Bronchial epithelial cell (primary cell): ENCODE results near the gene SLC36A4. TPM values are rescaled to one million over a fixed set of nuclear protein-coding genes. Genes with fewer than 3 reads are reported as not detected.

Source experiments
- DNase-seq: peaks from one replicate; pipeline ENCODE4 v3.0.0-alpha.2; 2010; ENCODE audit warnings: low read depth
- FAIRE-seq: peaks from 2 replicates; lab custom pipeline; 2011; peaks lifted over from hg19 to GRCh38; lab: Jason Lieb, UNC
- H3K27me3 ChIP-seq: 2 replicates; pipeline ENCODE4 v1.5.1; 2011; ENCODE audit warnings: low read length; ENCODE audit not compliant: control insufficient read depth, insufficient read depth
- H3K36me3 ChIP-seq: 2 replicates; pipeline ENCODE4 v1.5.1; 2011; ENCODE audit warnings: low read length; ENCODE audit not compliant: control insufficient read depth, insufficient read depth
- H3K4me3 ChIP-seq: 2 replicates; pipeline ENCODE4 v1.5.1; 2011; ENCODE audit warnings: mild to moderate bottlenecking, low read depth, low read length, control low read depth
- total RNA-seq: library from RNA; depleted of rRNA; stranded (reverse); fragments of >200 nt; gene quantifications from 2 replicates; pipeline ENCODE4 v1.2.1, GENCODE V29; 2014
- TF ChIP-seq, protein P1 (sequence below): IDR thresholded peaks from 2 replicates; pipeline ENCODE4 v1.5.1; 2011; ENCODE audit warnings: mild to moderate bottlenecking, moderate library complexity, low read length, control low read depth, inconsistent platforms; ENCODE audit not compliant: insufficient read depth, severe bottlenecking

SLC36A4 gene
- total RNA-seq, 1 donor from 2014 or later: 4.2 TPM

DNA sequence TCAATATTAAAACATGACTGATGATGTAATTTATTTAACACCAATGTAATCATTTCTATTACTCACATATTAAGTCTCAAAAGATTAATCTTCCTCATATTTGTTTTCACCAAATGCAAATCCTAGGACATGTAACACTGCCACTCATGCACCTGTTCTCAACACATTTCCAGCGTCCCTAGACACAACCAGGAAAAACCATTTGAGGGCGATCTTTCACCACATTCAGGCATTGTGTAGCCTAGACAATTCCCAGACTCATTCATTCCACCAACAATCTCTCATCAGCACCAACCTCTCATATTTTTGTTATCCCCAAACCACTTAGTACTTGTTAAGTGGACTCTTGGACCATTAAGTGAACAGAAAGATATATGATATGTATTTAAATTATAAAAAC lies 66.1 kb downstream of the SLC36A4 start:
- no peak for DNase-seq
- TF ChIP-seq, protein P1, sequence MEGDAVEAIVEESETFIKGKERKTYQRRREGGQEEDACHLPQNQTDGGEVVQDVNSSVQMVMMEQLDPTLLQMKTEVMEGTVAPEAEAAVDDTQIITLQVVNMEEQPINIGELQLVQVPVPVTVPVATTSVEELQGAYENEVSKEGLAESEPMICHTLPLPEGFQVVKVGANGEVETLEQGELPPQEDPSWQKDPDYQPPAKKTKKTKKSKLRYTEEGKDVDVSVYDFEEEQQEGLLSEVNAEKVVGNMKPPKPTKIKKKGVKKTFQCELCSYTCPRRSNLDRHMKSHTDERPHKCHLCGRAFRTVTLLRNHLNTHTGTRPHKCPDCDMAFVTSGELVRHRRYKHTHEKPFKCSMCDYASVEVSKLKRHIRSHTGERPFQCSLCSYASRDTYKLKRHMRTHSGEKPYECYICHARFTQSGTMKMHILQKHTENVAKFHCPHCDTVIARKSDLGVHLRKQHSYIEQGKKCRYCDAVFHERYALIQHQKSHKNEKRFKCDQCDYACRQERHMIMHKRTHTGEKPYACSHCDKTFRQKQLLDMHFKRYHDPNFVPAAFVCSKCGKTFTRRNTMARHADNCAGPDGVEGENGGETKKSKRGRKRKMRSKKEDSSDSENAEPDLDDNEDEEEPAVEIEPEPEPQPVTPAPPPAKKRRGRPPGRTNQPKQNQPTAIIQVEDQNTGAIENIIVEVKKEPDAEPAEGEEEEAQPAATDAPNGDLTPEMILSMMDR: no peak
- H3K4me3 ChIP-seq: no peak overlapping the region
- no peaks in the 10 kb centered on the region for H3K36me3 ChIP-seq
- no peak for FAIRE-seq
- H3K27me3 ChIP-seq: no peaks in the 10 kb centered on the region

DNA sequence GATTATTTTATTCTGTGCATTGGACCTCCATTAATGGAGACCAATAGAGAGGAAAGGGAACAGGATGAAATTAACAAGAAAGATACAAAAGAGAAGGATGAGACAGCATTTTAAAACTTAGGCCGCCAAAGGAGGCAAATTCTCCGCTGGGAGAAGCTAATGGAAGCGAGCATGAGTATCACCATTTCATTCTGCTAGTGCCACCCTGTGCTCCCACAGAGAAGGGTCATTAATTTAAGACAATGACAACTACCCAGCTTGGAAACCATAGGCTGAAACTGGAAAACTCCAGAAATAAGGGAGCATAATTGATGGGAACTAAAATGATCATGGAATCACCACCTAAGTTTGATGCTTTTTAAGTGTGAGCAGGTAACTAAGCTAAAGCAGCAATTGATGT lies 69.2 kb downstream of the SLC36A4 start:
- Histone ChIP-seq H3K4me3 (no peak overlapping the region), H3K36me3 (no peaks in the 10 kb centered on the region), H3K27me3 (no peaks in the 10 kb centered on the region)
- no peak for DNase-seq
- TF ChIP-seq, protein P1: no peak
- no peak for FAIRE-seq

DNA sequence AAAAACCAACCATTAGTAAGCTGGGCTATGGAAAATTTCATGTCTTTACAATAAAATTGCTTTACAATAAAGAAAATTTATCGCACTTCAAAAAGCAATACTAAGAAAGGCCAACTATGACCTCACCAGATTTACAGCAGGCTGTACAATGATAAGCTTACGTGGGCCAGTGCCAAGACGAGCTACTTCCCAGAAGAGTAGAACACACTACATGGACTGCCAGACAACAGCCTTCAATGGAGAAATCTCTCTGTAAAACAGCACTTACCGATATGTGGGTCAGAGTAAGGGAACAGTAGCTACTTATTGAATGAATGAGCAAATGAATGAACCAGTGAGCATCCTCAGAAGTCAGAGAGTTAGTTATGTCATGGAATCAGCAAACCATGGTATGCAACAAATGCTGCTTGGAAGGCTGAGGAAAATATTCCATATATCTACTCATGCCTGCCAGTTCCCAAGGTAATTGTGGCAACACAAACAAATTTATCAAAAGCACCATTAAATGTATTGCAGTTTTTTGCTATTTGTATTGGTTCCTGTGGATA lies 74.4 kb downstream of the SLC36A4 start:
- H3K4me3 ChIP-seq: no peak overlapping the region
- FAIRE-seq (no peak), DNase-seq (no peak)
- TF ChIP-seq, protein P1: no peak
- no peaks in the 10 kb centered on the region for H3K27me3 ChIP-seq
- no peaks in the 10 kb centered on the region for H3K36me3 ChIP-seq

DNA sequence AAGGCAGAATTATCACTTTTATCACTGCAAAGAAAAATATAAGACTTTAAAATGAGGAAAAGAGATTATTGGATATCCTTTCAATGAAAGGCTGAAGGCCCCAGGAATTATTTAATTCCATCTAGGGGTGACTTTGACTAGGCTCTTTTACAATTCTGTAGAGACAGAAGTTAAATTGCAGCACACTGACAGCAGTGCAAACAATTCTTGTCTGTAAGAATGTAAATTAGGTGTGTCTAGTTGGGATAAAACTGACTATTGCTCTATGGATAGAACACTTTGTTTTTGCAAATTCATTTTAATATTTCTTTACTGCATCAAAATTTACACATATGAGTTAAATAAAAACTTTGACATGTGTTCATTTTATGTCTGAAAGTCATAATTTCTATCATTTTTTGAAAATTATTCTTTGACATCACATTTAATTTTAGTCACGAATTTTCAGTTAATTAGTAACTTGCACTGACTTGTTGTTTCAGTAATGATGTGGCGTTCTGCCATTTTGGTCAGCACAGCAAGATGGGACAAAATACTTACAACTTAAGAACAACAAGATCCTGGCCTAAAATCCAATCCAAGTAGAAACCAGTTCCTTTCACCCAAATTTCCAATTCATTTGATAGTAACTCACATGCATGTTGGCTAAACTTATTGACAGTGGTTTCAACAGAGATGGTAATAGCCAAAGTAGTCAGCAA lies 75.1 kb downstream of the SLC36A4 start:
- Histone ChIP-seq H3K27me3 (no peaks in the 10 kb centered on the region), H3K4me3 (no peak overlapping the region), H3K36me3 (no peaks in the 10 kb centered on the region)
- FAIRE-seq: no peak
- TF ChIP-seq, protein P1: no peak
- no peak for DNase-seq

DNA sequence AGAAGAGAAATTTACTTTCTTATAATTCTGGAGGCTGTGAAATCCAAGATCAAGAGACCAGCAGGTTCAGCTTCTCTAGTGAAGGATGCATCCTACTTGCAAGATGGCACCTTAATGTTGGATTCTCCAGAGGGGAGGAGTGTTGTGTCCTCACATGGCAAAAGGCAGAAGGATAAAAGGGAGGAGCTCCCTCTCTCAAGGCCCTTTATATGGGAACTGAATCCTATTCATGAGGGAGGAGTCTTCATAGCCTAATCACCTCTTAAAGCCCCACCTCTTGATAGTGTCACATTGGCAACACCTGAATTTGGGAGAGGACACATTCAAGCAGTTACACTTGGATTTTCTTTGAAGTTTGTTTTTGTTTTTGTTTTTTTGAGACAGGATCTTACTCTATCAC lies 79.5 kb downstream of the SLC36A4 start:
- no peaks in the 10 kb centered on the region for H3K36me3 ChIP-seq
- TF ChIP-seq, protein P1: no peak
- H3K4me3 ChIP-seq: no peak overlapping the region
- FAIRE-seq (no peak), DNase-seq (no peak)
- no peaks in the 10 kb centered on the region for H3K27me3 ChIP-seq
